ENCODE data around the gene ANXA6.
A peak's percentile ranks its signal among the peaks of the same experiment; 100 is the strongest.

ANXA6 gene

DNA sequence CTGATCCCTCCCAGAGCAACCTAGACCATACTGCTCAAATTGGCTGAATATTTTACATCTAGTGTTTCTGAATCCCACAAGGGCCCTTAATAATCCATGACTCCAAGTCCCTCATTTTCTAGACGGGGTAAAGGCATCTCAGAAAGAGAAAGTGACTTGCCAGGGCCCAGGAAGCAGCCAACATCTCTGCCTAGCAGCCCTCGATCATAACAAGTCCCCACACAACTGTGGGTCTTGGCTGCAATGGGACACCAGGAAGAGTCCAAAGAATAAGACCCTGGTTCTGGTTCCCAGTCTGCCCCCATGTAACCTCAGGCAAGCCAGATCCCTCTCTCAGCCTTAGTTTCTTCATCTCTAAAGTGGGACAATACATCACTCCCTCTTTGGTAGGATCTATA lies 6.3 kb downstream of the ANXA6 start:
- DNase-seq: no peak

GRCh38 chr5:151150471-151151262 lies 6.9 kb downstream of the ANXA6 start:
- DNase-seq: no peak

DNA sequence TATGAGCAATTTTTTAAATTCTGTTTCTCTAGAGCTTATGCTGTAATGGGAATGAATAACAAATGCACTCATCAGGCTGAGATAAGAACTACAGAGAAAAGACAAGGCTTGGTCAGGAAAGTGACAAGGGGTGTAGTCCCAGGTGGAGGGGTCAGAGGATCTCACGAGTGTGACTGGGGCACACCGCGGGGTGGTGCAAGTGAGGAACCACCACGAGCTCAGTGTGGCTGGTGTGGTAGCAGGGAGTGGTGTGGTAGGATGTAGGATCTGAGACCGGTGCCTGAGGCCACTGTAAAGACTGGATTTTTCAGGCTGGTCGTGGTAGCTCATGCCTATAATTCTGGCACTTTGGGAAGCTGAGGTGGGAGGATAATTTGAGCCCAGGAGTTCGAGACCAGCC lies 9.0 kb downstream of the ANXA6 start:
- DNase-seq: no peak

DNA sequence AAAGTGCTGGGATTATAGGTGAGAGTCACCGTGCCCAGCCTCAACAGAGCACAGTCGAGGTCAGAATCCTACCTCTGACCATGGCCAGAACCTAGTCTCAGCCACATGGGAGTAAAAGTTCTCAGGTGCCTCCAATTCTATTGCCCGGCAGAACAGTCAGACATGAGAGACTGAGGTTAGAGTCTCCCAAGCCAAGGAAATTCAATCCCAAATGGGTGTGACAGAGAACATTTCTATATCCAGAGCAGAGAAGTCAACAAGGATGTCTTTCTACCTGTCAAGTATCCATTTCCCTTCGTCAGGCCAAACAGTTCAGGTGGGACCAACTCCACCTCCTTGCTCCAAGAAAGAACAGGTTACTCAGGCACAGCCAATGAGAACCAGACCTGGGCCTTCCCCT lies 10.5 kb downstream of the ANXA6 start:
- no peak for DNase-seq

- no peak for DNase-seq
These were observed 11.5 kb downstream of the ANXA6 start for GRCh38 chr5:151146061-151146460.

- DNase-seq: no peak
These were observed 12.7 kb downstream of the ANXA6 start for GRCh38 chr5:151144922-151145321.

DNA sequence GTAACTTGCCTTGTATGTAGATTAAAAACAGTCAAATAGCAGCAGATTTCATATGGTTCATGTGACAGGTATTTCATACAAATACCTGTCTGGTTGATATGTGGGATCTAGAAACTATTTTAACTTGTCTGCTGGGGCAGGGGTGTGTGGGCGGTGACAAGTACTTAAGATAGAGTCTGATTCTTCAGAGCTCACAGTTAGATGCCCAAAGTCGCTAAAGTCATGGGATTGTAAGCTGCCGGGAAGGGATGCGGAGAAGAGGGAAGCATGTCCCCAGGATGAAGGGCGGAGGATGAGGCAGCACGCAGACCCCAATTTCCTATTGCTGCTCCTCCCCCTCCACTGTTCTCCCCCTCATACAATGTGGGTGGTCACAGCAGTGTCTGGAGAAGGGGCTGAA lies 13.3 kb downstream of the ANXA6 start:
- no peak for DNase-seq

DNA sequence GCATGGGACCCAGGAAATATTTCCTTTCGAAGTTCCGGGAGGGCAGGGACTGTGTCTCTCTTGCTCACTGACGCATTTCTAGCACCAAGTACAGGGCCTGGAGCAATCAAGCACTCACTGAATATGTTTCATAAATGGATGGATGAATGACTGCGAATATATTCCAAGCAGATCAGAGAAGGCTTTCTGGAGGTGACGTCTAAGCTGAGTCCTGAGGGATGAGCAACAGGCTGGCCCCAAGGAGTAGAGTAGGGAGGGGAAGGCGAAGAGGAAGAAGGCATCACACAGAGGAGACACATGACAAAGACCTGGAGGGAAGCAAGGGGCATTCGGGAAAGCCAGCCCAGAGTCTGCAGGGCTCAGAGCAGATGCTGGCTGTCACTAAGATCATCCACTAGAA lies 13.9 kb downstream of the ANXA6 start:
- no peak for DNase-seq

DNA sequence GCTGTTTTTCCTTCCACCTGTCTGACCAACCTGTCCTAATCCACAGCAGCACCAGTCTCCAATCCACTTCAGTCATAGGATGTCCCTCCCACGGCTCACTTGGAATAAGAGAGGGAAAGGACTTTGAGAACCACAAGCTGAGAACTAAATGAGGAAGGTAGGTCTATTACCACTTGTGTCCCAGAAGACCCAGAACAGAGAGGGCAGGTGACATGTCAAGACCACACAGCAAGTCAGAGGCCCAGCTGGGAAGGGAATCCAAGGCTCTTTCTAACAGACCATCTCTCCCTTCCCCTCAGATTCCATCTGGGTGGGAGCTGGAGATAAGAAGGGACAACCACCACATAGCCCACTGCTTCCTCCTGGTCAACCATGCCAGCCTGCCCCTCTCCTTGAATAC lies 14.6 kb downstream of the ANXA6 start:
- DNase-seq: no peak

- no peak for DNase-seq
These were observed 16.0 kb downstream of the ANXA6 start for GRCh38 chr5:151141535-151141934.

- DNase-seq: no peak
These were observed 16.7 kb downstream of the ANXA6 start for GRCh38 chr5:151140686-151141459.

GRCh38 chr5:151139646-151140045 lies 17.9 kb downstream of the ANXA6 start:
- DNase-seq: no peak

DNA sequence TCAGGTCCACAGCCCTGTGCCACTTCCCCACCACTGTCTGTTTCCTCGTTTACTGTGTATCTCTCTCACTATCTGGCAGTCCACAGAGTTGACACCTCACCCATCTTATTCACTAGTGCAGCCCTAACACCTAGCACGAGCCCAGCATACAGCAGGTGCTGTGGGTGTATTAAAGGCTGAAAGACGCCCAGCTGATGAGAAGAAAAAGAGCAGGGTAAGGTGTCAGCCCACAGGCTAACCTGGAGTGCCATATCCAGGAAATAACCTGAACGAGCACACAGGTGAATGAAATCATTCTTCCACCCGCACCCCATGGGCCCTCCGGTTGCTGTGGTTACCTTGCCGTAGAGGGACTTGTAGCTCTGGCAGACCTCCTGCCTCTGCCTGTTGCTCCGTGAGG lies 18.6 kb downstream of the ANXA6 start:
- no peak for DNase-seq

DNA sequence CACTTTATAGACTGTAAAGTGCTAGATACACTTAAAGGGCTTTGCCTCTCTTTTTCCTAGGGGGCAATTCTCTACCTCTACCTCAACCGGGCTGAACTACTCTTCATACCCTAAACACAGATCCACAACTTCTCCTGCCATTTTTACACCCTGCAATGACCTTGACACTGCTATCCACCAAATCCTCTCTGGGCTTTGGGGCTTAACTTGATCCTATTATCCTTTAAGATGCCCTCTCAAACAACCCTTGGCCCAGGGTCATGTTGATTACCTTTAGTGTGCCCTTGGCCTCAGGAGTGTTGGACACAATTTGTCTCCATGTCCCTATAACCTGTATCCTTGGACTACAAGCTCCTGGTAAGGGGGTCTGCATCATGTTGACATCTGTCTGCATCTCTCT lies 19.5 kb downstream of the ANXA6 start:
- no peak for DNase-seq

GRCh38 chr5:151137067-151137825 lies 20.3 kb downstream of the ANXA6 start:
- DNase-seq: no peak

GRCh38 chr5:151134228-151134627 lies 23.4 kb downstream of the ANXA6 start:
- no peak for DNase-seq

- no peak for DNase-seq
These were observed 24.6 kb downstream of the ANXA6 start for GRCh38 chr5:151132963-151133362.

- DNase-seq: no peak
These were observed 26.4 kb downstream of the ANXA6 start for GRCh38 chr5:151130922-151131891.

GRCh38 chr5:151130235-151130921 lies 27.2 kb downstream of the ANXA6 start:
- no peak for DNase-seq

DNA sequence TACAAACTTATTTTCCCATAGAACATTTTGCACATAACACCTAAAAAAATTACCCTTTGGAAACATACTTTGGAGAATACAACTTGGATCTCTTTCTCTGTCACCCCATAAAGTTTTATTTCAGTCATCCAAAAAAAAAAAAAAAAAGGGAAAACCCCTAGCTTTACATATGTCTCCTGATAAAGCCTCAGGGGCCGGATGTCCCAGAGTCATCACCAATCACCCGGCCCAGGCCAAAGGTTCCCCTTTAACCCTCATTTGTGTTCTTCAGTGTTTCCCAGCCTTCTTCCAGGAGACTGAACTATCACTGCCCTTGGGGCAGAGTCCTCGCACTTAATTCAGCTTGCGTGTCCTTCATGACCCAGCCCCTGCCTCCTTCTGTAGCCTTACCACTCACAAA lies 28.8 kb downstream of the ANXA6 start:
- no peak for DNase-seq

DNA sequence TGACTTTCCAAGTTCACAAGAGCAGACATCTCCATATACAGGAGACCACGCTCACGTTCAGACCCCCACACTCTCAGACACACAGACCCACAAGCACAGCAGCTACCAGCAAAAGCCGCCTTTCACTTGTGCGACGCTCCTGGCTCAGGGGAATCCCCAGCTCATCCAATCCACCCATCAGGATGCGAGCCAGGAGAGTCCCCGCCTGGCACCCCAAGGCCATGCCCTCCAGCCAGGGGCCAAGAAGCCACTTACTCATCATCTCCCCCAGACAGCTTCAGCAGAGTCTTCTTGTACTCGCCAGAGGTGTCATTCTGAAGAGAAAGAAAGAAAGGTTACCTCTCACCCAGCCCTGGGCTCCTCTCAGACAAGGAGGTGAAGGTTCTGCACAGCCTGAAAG lies 29.7 kb downstream of the ANXA6 start:
- DNase-seq: no peak

DNA sequence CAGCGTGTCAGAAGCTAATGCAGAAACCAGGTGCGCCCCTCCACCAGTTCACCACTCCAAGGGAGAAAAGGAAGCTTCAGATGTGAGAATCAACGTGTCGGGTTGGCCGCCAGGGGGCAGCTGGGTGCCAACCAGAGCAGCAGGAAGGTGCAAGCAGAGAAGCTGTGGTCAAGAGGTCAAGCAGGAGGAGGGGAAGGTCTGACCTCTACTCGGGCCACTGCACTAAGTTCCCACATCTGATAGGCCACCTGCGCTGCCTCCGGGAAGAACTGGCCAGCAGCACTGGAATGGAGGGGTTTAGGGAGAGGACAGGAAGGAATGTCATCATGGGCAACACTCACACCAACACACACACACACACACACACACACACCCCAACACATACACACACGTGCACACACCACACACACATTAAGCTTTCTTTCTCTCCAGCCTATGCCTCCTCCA lies 31.4 kb downstream of the ANXA6 start:
- DNase-seq: peak; percentile 69

Measured in HCEC 1CT (cell line).